ENCODE results near the gene ZFP91. TPM values are rescaled to one million over a fixed set of nuclear protein-coding genes. Genes with fewer than 3 reads are reported as not detected.

The ZFP91 gene
- total RNA-seq, 1 experiment from 2014 or later, result 74.3 TPM

GRCh38 chr11:58639103-58639502 lies 60.2 kb downstream of the ZFP91 start:
- ChIA-PET POLR2A (ENCODE audit: low non-redundant PET) (no interaction called here), CTCF (no interaction called here)
- Histone ChIP-seq H3K4me1 (ENCODE audit: insufficient read depth, low read length, poor library complexity, severe bottlenecking) (no peaks in the 10 kb centered on the region), H3K36me3 (ENCODE audit: insufficient read depth, low read length, poor library complexity, severe bottlenecking) (no peaks in the 10 kb centered on the region), H3K9me3 (ENCODE audit: low read depth, low read length, poor library complexity, severe bottlenecking) (no peaks in the 10 kb centered on the region), H3K27me3 (replicated peaks; ENCODE audit: insufficient read depth, low read depth, low read length, poor library complexity) (no peaks in the 10 kb centered on the region), H3K4me3 (ENCODE audit: low read depth, low read length, poor library complexity, severe bottlenecking) (no peak overlapping the region), H3K27ac (ENCODE audit: low read depth, low read length, poor library complexity, severe bottlenecking) (no peak overlapping the region)
- intact Hi-C loops (cut with micrococcal nuclease; ENCODE audit: unreplicated experiment), result no loop called here
- TF ChIP-seq CTCF (conservative IDR thresholded peaks at IDR 0.05; ENCODE audit: low read depth, low read length) (no peak), EZH2 (IDR thresholded peaks at IDR 0.05; ENCODE audit: borderline replicate concordance, low read depth, low read length, poor library complexity, severe bottlenecking) (no peak)
- DNase-seq (ENCODE audit: low spot score), result no peak
- BruUV-seq (replicated peaks), result no TSS peak

- ChIA-PET POLR2A (ENCODE audit: low non-redundant PET) (no interaction called here), CTCF (no interaction called here)
- no peak overlapping the region for H3K27ac ChIP-seq (ENCODE audit: low read depth, low read length, poor library complexity, severe bottlenecking)
- BruUV-seq (replicated peaks), result no TSS peak
- no peaks in the 10 kb centered on the region for H3K27me3 ChIP-seq (replicated peaks; ENCODE audit: insufficient read depth, low read depth, low read length, poor library complexity)
- no peaks in the 10 kb centered on the region for H3K9me3 ChIP-seq (ENCODE audit: low read depth, low read length, poor library complexity, severe bottlenecking)
- H3K4me3 ChIP-seq (ENCODE audit: low read depth, low read length, poor library complexity, severe bottlenecking), result no peak overlapping the region
- intact Hi-C loops (cut with micrococcal nuclease; ENCODE audit: unreplicated experiment), result no loop called here
- no peaks in the 10 kb centered on the region for H3K36me3 ChIP-seq (ENCODE audit: insufficient read depth, low read length, poor library complexity, severe bottlenecking)
- TF ChIP-seq EZH2 (IDR thresholded peaks at IDR 0.05; ENCODE audit: borderline replicate concordance, low read depth, low read length, poor library complexity, severe bottlenecking) (no peak), CTCF (conservative IDR thresholded peaks at IDR 0.05; ENCODE audit: low read depth, low read length) (no peak)
- DNase-seq (ENCODE audit: low spot score), result no peak
- H3K4me1 ChIP-seq (ENCODE audit: insufficient read depth, low read length, poor library complexity, severe bottlenecking), result no peaks in the 10 kb centered on the region
Measured at GRCh38 chr11:58639669-58640068, 60.8 kb downstream of the ZFP91 start.

GRCh38 chr11:58640386-58641023 lies 61.6 kb downstream of the ZFP91 start:
- TF ChIP-seq EZH2 (IDR thresholded peaks at IDR 0.05; ENCODE audit: borderline replicate concordance, low read depth, low read length, poor library complexity, severe bottlenecking), result no peak
- no peak for TF ChIP-seq CTCF (conservative IDR thresholded peaks at IDR 0.05; ENCODE audit: low read depth, low read length)
- no peak overlapping the region for H3K4me3 ChIP-seq (ENCODE audit: low read depth, low read length, poor library complexity, severe bottlenecking)
- intact Hi-C loops (cut with micrococcal nuclease; ENCODE audit: unreplicated experiment), result no loop called here
- POLR2A ChIA-PET (ENCODE audit: low non-redundant PET), result no interaction called here
- no peaks in the 10 kb centered on the region for H3K36me3 ChIP-seq (ENCODE audit: insufficient read depth, low read length, poor library complexity, severe bottlenecking)
- no peak for DNase-seq (ENCODE audit: low spot score)
- H3K27ac ChIP-seq (ENCODE audit: low read depth, low read length, poor library complexity, severe bottlenecking), result no peak overlapping the region
- H3K27me3 ChIP-seq (replicated peaks; ENCODE audit: insufficient read depth, low read depth, low read length, poor library complexity), result no peaks in the 10 kb centered on the region
- H3K4me1 ChIP-seq (ENCODE audit: insufficient read depth, low read length, poor library complexity, severe bottlenecking), result no peaks in the 10 kb centered on the region
- no peaks in the 10 kb centered on the region for H3K9me3 ChIP-seq (ENCODE audit: low read depth, low read length, poor library complexity, severe bottlenecking)
- CTCF ChIA-PET, result no interaction called here
- no TSS peak for BruUV-seq (replicated peaks)
